Glomerular visceral epithelial cell (primary cell): ENCODE measurements around the gene DLX3.
A peak's percentile ranks its signal among the peaks of the same experiment; 100 is the strongest.

Experiments used
- DNase-seq: peaks from one replicate; pipeline ENCODE4 v3.0.0-alpha.2; 2016; ENCODE audit errors: extremely low spot score

DLX3 gene

GRCh38 chr17:50023520-50023919 is 28.5 kb upstream of the DLX3 start:
- DNase-seq: no peak

DNA sequence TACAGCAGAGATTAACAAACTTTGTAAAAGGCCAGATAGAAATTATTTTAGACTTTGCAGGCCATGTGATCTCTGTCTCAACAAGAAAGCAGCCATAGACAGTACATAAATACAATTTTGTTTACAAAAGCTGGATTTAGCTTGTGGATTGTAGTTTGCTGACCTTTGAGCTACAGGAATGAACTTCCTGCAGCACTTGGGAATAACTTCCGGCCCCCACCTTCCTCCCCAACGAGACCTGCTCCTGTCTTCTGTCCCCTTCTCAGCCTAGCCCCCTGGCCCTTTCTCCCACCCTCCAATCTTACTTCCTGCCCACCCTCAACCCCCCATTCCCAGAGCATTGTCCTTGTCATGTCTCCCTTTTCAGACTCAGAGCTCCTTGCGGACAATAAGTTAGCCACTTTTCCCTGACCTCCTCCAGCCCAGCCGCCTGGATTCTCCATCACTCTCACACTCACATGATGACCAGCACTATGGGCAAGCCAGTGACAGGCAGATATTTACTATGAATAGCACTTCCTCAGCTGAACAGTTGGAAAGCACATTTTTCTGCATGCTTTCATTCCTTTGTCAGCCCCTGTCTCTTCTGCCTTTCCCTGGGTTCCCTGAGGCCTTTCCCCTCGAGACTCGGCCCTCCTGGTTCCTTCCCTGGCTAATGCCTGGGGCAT is 27.6 kb upstream of the DLX3 start:
- DNase-seq: no peak

- no peak for DNase-seq
Observed at GRCh38 chr17:50021681-50022370, 26.8 kb upstream of the DLX3 start.

- DNase-seq: no peak
Observed at GRCh38 chr17:50020841-50021599, 26.0 kb upstream of the DLX3 start.

- DNase-seq: no peak
Observed at GRCh38 chr17:50018909-50019308, 23.9 kb upstream of the DLX3 start.

- no peak for DNase-seq
Observed at GRCh38 chr17:50015146-50015545, 20.1 kb upstream of the DLX3 start.

DNA sequence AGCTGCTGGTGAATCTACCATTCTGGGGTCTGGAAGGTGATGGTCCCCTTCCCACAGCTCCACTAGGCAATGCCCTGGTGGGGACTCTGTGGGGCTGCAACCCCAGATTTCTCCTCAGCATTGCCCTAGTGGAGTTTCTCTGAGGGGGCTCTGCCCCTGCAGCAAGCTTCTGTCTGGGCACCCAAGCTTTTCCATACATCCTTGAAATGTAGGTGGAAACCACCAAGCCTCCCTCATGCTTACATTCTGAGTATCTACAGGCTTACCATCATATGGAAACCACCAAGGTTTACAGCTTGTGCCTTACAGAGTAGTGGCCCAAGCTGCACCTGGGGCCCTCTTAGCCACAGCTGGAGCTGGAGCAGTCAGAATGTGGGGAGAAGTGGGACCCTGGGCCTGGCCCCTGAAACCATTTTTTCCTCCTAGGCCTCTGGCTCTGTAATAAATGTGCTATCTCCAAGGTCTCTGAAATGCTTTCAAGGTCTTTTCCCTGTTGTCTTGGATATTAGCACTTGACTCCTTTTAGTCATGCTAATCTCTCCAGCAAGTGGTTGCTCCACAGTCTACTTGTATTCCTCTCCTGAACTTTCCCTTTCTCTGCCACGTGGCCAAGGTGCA is 19.6 kb upstream of the DLX3 start:
- no peak for DNase-seq

GRCh38 chr17:50013079-50013478 is 18.1 kb upstream of the DLX3 start:
- DNase-seq: no peak

GRCh38 chr17:50009282-50009681 is 14.3 kb upstream of the DLX3 start:
- no peak for DNase-seq

DNA sequence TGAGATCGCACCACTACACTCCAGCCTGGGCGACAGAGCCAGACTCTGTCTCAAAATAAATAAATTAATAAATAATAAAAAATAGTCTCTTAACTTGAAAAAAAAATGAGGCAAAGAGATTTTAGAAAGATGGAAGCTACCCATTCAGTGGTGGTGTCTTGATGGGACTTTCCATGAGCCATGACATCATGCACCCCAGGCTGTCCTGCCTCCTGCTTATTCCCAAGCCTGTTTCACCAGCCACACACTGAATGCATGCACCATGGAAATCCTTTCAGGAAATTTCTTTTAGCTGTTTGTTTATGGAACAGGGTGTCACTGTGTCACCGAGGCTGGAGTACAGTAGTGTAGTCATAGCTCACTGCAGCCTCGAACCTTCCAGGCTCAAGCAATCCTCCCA is 8.9 kb upstream of the DLX3 start:
- no peak for DNase-seq

GRCh38 chr17:49998836-49999511 is 4.0 kb upstream of the DLX3 start:
- DNase-seq: no peak

- peak; percentile 91 for DNase-seq
Observed at GRCh38 chr17:49997773-49998703, 3.0 kb upstream of the DLX3 start.

DNA sequence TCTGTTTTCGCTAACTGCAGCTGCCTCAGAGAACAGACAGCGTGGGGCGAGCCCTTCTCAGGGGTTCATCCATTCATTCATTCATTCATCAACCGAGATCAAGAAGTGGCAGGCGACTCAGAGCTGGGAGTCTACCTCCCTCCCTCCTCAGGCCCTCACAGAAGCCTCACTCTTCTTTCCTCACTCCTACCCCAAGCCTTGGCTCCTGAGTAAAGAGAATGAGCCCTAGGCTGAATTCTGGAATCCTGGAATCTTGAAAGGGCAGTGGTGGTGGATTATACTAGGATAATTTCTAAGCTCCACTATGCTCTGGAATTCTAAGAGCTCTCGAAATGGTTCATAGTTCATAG is 2.3 kb upstream of the DLX3 start:
- no peak for DNase-seq

DNA sequence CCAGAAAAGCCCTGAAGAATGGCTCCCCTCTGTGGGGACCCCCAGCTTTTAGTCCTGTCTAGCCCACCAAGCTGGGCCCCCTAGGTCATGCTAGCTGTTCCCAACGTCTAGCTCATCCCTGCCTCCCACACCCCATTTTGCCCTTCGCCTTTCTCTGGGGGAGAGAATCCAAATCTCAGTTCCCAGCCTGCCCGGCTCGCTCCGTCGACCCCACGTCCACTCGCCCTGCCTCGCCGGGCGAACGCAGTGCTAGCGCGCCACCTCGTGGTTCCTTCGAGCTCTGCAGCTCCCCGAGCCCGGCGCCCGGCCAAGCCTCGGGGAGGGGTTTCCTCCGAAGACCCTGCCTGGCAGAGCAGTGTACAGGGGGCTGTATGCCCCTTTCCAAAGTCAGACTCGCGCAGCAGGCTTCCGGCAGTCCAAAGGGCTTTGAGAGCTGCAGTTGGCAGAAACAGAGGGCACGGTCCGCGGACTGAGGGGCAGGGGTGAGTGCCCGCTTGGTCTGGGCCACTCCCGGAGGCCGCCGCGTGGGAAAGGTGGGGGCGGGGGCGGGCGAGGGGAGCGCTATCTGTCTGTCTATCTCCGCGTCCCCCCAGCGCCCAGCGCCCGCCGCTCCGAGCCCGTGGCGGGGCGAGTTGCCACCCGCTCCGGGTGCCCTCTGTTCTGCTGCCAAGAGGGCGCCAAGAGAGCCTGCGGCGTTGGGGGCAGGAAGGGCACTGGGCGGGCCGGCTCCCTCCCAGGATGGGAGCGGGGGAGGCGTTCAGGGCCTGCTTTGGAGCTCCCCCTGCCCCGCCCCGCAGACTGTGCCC is 1.7 kb upstream of the DLX3 start:
- DNase-seq: peak; percentile 51

- no peak for DNase-seq
Observed at GRCh38 chr17:49996121-49996494, 1.1 kb upstream of the DLX3 start.

- DNase-seq: no peak
Observed at GRCh38 chr17:49994085-49995054, 654 bp downstream of the DLX3 start.

- no peak for DNase-seq
Observed at GRCh38 chr17:49993423-49994060, 1.5 kb downstream of the DLX3 start.

GRCh38 chr17:49992933-49993422 is 2.0 kb downstream of the DLX3 start:
- no peak for DNase-seq
